ENCODE data around the gene IVD.

- no peak for TF ChIP-seq EZH2 (IDR thresholded peaks at IDR 0.05; ENCODE audit: borderline replicate concordance, low read length)
- no peak for TF ChIP-seq CTCF (conservative IDR thresholded peaks at IDR 0.05 in 1 of 2, IDR thresholded peaks at IDR 0.05 in 1 of 2; ENCODE audit: extremely low read depth in 1 of 2, insufficient read depth in 1 of 2, low read depth in 1 of 2, low read length in 2 of 2)
These were observed 25.7 kb upstream of the IVD start for GRCh38 chr15:40379853-40380252.
